SH-SY5Y (cell line): ENCODE data around the gene CHD2.

Experiments
- GATA2 ChIP-seq: IDR thresholded peaks from 2 replicates; pipeline ENCODE4 v1.6.1; 2011; ENCODE audit warnings: mild to moderate bottlenecking, low read depth, low read length
- GATA3 ChIP-seq: IDR thresholded peaks from 2 replicates; pipeline ENCODE4 v1.6.1; 2011; ENCODE audit warnings: low read depth, mild to moderate bottlenecking, low read length, moderate library complexity

DNA sequence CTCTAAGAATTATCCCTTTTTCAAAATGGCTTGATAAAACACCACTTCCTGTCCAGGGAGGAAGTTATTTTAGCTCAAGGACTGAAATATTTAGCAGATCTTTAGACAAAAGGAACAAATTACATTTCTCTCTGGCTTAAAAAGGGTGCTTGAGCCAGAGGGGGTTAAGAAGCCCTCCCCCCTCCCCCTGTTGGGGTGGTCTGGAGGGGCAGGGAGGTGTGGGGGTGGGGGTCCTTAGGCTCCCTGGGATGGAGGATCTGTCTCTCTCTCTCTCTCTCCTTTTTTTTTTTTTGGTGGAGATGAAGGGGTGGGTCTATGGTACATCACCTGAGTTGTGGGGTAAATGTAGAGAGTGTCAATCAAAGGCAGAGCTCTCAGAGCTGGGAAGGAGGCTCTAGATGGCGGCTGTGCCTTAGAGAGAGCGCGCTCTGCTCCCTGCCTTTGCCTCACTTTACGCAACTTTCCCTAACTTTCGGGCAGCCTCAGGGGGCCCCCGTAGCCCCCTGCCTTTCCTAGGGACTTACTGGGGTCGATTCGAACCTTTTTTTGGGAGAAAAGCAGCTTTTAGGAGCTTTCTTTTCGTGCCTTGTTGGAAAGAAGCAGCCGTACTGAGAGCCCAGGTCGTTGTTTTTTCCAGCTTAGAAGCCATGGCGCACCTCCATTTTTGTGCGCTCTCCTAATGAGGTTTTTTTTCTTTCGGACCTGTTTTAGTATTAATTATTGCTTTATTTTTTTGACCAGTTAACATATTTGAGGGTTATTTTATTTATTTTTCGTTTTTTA lies at the start of gene CHD2:
- TF ChIP-seq GATA2: no peak
- TF ChIP-seq GATA3: no peak
